Omental fat pad (tissue), 4 donors: ENCODE measurements around the gene C1orf56. TPM values are rescaled to one million over a fixed set of nuclear protein-coding genes. Genes with fewer than 3 reads are reported as not detected.
"Not testable (repeated sequence)": the region's sequence is repeated elsewhere in the genome, so short reads cannot be mapped to it uniquely, and the experiment has no call there.

Source experiments
- ATAC-seq: fragments of 150-250 bp; one replicate; pipeline ENCODE4 v1.9.1; 2016; ENCODE audit warnings: mild to moderate bottlenecking, moderate library complexity; ENCODE audit not compliant: low FRiP score
- DNase-seq: peaks from one replicate; pipeline ENCODE4 v3.0.0-alpha.2; 2019; ENCODE audit warnings: low spot score
- CTCF ChIP-seq, 3 donors: fragments of 450-650 bp; IDR thresholded peaks; one replicate each; pipeline ENCODE4 v1.5.1; 2016 to 2017; ENCODE audit warnings: antibody characterized with exemption in 3 of 3, mild to moderate bottlenecking in 3 of 3, moderate library complexity in 2 of 3
- small RNA-seq: library from RNA; depleted of rRNA; stranded (forward); fragments of <200 nt; gene quantifications from one replicate; pipeline ENCODE3, GENCODE V24; 2016
- total RNA-seq, 4 donors: library from RNA; depleted of rRNA; stranded (reverse); fragments of >200 nt; gene quantifications; one replicate each; pipeline ENCODE4 v1.1.0, GENCODE V29; 2016

The C1orf56 gene
- total RNA-seq, 4 donors from 2014 or later = 2.8 to 7.8 (median 5.6) TPM

- ATAC-seq (peak; percentile 94), DNase-seq (peak; percentile 82)
- peak in 1 of 3 donors; percentile 22 for TF ChIP-seq CTCF (IDR thresholded peaks at IDR 0.05)
Measured at GRCh38 chr1:151070474-151071276, 23.1 kb downstream of the C1orf56 start, which contains the start of gene GABPB2. Gene GABPB2, plus strand, starts transcription at chr1:151070761. Its CDS starts 17,429 bp downstream, at chr1:151088190.

- no peak for ATAC-seq
Measured at GRCh38 chr1:151072224-151072623, 24.7 kb downstream of the C1orf56 start.

GRCh38 chr1:151085953-151086559, 38.5 kb downstream of the C1orf56 start:
- ATAC-seq (no peak), DNase-seq (no peak)
- TF ChIP-seq CTCF (IDR thresholded peaks at IDR 0.05) = no peak

More at GRCh38 chr1:151072224-151072623, 24.7 kb downstream of the C1orf56 start:
- DNase-seq = no peak
- no peak for TF ChIP-seq CTCF (IDR thresholded peaks at IDR 0.05)

- not testable (repeated sequence) for DNase-seq, ATAC-seq
Measured at GRCh38 chr1:151097426-151097825, 49.9 kb downstream of the C1orf56 start.

GRCh38 chr1:151098126-151098525, 50.6 kb downstream of the C1orf56 start:
- ATAC-seq (no peak), DNase-seq (no peak)
- no peak for TF ChIP-seq CTCF (IDR thresholded peaks at IDR 0.05)

Small RNA genes within 50 kb of the gene (small RNA-seq; reads per million reads assigned to genes)
- gene RNU6-884P = not detected

Other genes starting within 250 kb of the C1orf56 start
- 10 to 100 TPM; 41.2 to 74.5 (median 59.6) TPM for gene CTSK, start 239.5 kb upstream of the C1orf56 start, total RNA-seq
- 10 to 100 TPM; 45.0 to 75.0 (median 58.3) TPM for gene ARNT, start 171.2 kb upstream of the C1orf56 start, total RNA-seq
- gene CTXND2, start 160.6 kb upstream of the C1orf56 start, total RNA-seq = not detected
- gene SETDB1, start 121.4 kb upstream of the C1orf56 start, total RNA-seq = 10 to 100 TPM; 23.7 to 32.9 (median 27.8) TPM
- 100 to 1,000 TPM in 3 of 4 donors, 10 to 100 TPM in 1; 96.8 to 144 (median 131) TPM for gene CERS2, start 72.9 kb upstream of the C1orf56 start, total RNA-seq
- gene ANXA9, start 65.5 kb upstream of the C1orf56 start, total RNA-seq = 10 to 100 TPM in 1 of 4 donors, 1 to 10 TPM in 2, under 1 TPM in 1; 0.79 to 26.4 (median 5.6) TPM
- gene MINDY1, start 40.8 kb upstream of the C1orf56 start, total RNA-seq = 10 to 100 TPM; 15.5 to 35.4 (median 33.2) TPM
- gene PRUNE1, start 39.3 kb upstream of the C1orf56 start, total RNA-seq = 10 to 100 TPM in 3 of 4 donors, 1 to 10 TPM in 1; 6.2 to 20.6 (median 16.2) TPM
- under 1 TPM in 3 of 4 donors, not detected in 1; 0.63 to 0.74 (median 0.69) TPM for gene BNIPL, start 11.2 kb upstream of the C1orf56 start, total RNA-seq
- 100 to 1,000 TPM in 1 of 4 donors, 10 to 100 TPM in 3; 56.6 to 115 (median 92.0) TPM for gene CDC42SE1, start 11.9 kb downstream of the C1orf56 start, total RNA-seq
- gene MLLT11, start 12.6 kb downstream of the C1orf56 start, total RNA-seq = 1 to 10 TPM in 2 of 4 donors, under 1 TPM in 2; 0.47 to 6.6 (median 0.79) TPM
- gene GABPB2, start 23.0 kb downstream of the C1orf56 start, total RNA-seq = 10 to 100 TPM; 15.0 to 36.1 (median 21.2) TPM
- gene SEMA6C, start 98.9 kb downstream of the C1orf56 start, total RNA-seq = 10 to 100 TPM in 1 of 4 donors, 1 to 10 TPM in 3; 2.6 to 25.5 (median 4.1) TPM
- 10 to 100 TPM in 3 of 4 donors, 1 to 10 TPM in 1; 7.6 to 16.4 (median 13.0) TPM for gene TNFAIP8L2, start 108.9 kb downstream of the C1orf56 start, total RNA-seq
- 10 to 100 TPM in 2 of 4 donors, 1 to 10 TPM in 2; 4.1 to 11.0 (median 9.8) TPM for gene LYSMD1, start 118.2 kb downstream of the C1orf56 start, total RNA-seq
- gene SCNM1, start 118.4 kb downstream of the C1orf56 start, total RNA-seq = 10 to 100 TPM; 12.0 to 24.7 (median 20.7) TPM
- gene TMOD4, start 128.2 kb downstream of the C1orf56 start, total RNA-seq = 1 to 10 TPM in 1 of 4 donors, not detected in 3; 1.9 TPM
- 10 to 100 TPM; 24.0 to 26.1 (median 24.6) TPM for gene VPS72, start 142.4 kb downstream of the C1orf56 start, total RNA-seq
- 10 to 100 TPM; 31.5 to 94.2 (median 59.4) TPM for gene PIP5K1A, start 150.8 kb downstream of the C1orf56 start, total RNA-seq
- 100 to 1,000 TPM in 3 of 4 donors, 10 to 100 TPM in 1; 96.4 to 148 (median 131) TPM for gene PSMD4, start 207.0 kb downstream of the C1orf56 start, total RNA-seq
- gene ZNF687, start 234.5 kb downstream of the C1orf56 start, total RNA-seq = 10 to 100 TPM; 10.1 to 15.3 (median 14.2) TPM